Measurements from ENCODE around the gene GNPAT.

Gene GNPAT

GRCh38 chr1:231260351-231260750 is 19.3 kb downstream of the GNPAT start:
- H3K36me3 ChIP-seq (ENCODE audit: control insufficient read depth, insufficient read depth, low read length, severe bottlenecking), result peaks cover 94% of the 10 kb centered on the region

GRCh38 chr1:231264642-231265041 is 23.6 kb downstream of the GNPAT start:
- Histone ChIP-seq H3K27me3 (replicated peaks; ENCODE audit: control insufficient read depth, insufficient read depth, low read length) (no peaks in the 10 kb centered on the region), H3K4me3 (ENCODE audit: low read length) (no peak overlapping the region), H3K9ac (ENCODE audit: low read length) (no peak overlapping the region), H3K9me3 (ENCODE audit: control insufficient read depth, low read length) (peaks cover 51% of the 10 kb centered on the region), H3K36me3 (ENCODE audit: control insufficient read depth, insufficient read depth, low read length, severe bottlenecking) (peaks cover 86% of the 10 kb centered on the region), H3K4me1 (ENCODE audit: control insufficient read depth, insufficient read depth, low read length) (peaks cover 11% of the 10 kb centered on the region)
- DNase-seq (ENCODE audit: low read depth), result no peak

More at GRCh38 chr1:231260351-231260750, 19.3 kb downstream of the GNPAT start:
- H3K4me3 ChIP-seq (ENCODE audit: low read length), result peak overlapping the region; percentile 54
- H3K9me3 ChIP-seq (ENCODE audit: control insufficient read depth, low read length), result peaks cover 87% of the 10 kb centered on the region
- DNase-seq (ENCODE audit: low read depth), result no peak
- H3K9ac ChIP-seq (ENCODE audit: low read length), result no peak overlapping the region
- H3K4me1 ChIP-seq (ENCODE audit: control insufficient read depth, insufficient read depth, low read length), result no peaks in the 10 kb centered on the region
- no peaks in the 10 kb centered on the region for H3K27me3 ChIP-seq (replicated peaks; ENCODE audit: control insufficient read depth, insufficient read depth, low read length)

DNA sequence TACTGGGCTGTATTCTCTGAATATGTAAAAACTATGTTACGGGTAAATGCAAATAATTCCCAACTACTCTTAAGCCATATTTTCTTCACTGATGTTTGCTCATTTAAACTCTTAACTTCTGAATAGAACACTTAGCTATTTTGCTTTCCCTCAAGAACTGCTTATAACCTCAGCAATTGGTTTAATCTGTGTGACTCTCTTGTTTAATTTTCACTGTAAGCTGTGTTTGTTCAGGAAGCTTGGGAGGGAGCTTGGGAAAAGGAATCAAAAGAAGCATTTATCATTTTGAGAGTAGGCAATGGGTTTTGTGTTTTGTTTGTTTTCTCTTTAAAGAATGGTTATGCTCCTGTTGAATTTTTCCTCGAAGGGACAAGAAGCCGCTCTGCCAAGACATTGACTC is 24.4 kb downstream of the GNPAT start:
- no peaks in the 10 kb centered on the region for H3K27me3 ChIP-seq (replicated peaks; ENCODE audit: control insufficient read depth, insufficient read depth, low read length)
- H3K4me3 ChIP-seq (ENCODE audit: low read length), result no peak overlapping the region
- peaks cover 44% of the 10 kb centered on the region for H3K9me3 ChIP-seq (ENCODE audit: control insufficient read depth, low read length)
- H3K36me3 ChIP-seq (ENCODE audit: control insufficient read depth, insufficient read depth, low read length, severe bottlenecking), result peaks cover 86% of the 10 kb centered on the region
- DNase-seq (ENCODE audit: low read depth), result no peak
- H3K9ac ChIP-seq (ENCODE audit: low read length), result no peak overlapping the region
- peaks cover 11% of the 10 kb centered on the region for H3K4me1 ChIP-seq (ENCODE audit: control insufficient read depth, insufficient read depth, low read length)

- H3K9me3 ChIP-seq (ENCODE audit: control insufficient read depth, low read length), result peaks cover 29% of the 10 kb centered on the region
- no peaks in the 10 kb centered on the region for H3K27me3 ChIP-seq (replicated peaks; ENCODE audit: control insufficient read depth, insufficient read depth, low read length)
- no peak overlapping the region for H3K4me3 ChIP-seq (ENCODE audit: low read length)
- H3K9ac ChIP-seq (ENCODE audit: low read length), result no peak overlapping the region
- DNase-seq (ENCODE audit: low read depth), result peak; percentile 25
- peaks cover 11% of the 10 kb centered on the region for H3K4me1 ChIP-seq (ENCODE audit: control insufficient read depth, insufficient read depth, low read length)
- H3K36me3 ChIP-seq (ENCODE audit: control insufficient read depth, insufficient read depth, low read length, severe bottlenecking), result peaks cover 83% of the 10 kb centered on the region
These were observed 25.9 kb downstream of the GNPAT start for GRCh38 chr1:231266811-231267322.

DNA sequence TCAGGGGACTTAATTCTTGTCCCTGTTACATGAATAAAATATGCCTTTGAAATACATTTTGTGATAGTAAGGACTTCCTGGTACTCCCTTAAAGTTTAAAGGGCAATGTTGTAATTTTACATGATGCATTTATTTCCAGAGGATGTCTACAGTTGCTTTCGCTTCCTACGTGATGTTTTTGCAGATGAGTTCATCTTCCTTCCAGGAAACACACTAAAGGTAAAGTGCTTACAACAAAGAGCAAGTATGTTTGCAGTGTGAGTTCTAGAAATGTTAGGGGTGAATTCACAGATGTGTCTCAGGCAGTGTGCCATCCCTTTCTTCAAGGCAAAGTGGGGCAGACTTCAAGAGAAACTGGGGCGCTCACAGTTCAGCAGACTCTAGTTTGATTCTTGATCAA is 31.2 kb downstream of the GNPAT start:
- Histone ChIP-seq H3K9me3 (ENCODE audit: control insufficient read depth, low read length) (no peaks in the 10 kb centered on the region), H3K36me3 (ENCODE audit: control insufficient read depth, insufficient read depth, low read length, severe bottlenecking) (peaks cover 76% of the 10 kb centered on the region), H3K27me3 (replicated peaks; ENCODE audit: control insufficient read depth, insufficient read depth, low read length) (no peaks in the 10 kb centered on the region), H3K9ac (ENCODE audit: low read length) (no peak overlapping the region), H3K4me1 (ENCODE audit: control insufficient read depth, insufficient read depth, low read length) (peaks cover under 1% of the 10 kb centered on the region), H3K4me3 (ENCODE audit: low read length) (no peak overlapping the region)
- DNase-seq (ENCODE audit: low read depth), result no peak

GRCh38 chr1:231272880-231273279 is 31.9 kb downstream of the GNPAT start:
- Histone ChIP-seq H3K4me3 (ENCODE audit: low read length) (no peak overlapping the region), H3K9me3 (ENCODE audit: control insufficient read depth, low read length) (no peaks in the 10 kb centered on the region), H3K4me1 (ENCODE audit: control insufficient read depth, insufficient read depth, low read length) (no peaks in the 10 kb centered on the region), H3K27me3 (replicated peaks; ENCODE audit: control insufficient read depth, insufficient read depth, low read length) (no peaks in the 10 kb centered on the region), H3K9ac (ENCODE audit: low read length) (no peak overlapping the region), H3K36me3 (ENCODE audit: control insufficient read depth, insufficient read depth, low read length, severe bottlenecking) (peaks cover 77% of the 10 kb centered on the region)
- DNase-seq (ENCODE audit: low read depth), result peak; percentile 13

- DNase-seq (ENCODE audit: low read depth), result no peak
- Histone ChIP-seq H3K9ac (ENCODE audit: low read length) (no peak overlapping the region), H3K9me3 (ENCODE audit: control insufficient read depth, low read length) (no peaks in the 10 kb centered on the region), H3K4me1 (ENCODE audit: control insufficient read depth, insufficient read depth, low read length) (no peaks in the 10 kb centered on the region), H3K4me3 (ENCODE audit: low read length) (no peak overlapping the region), H3K27me3 (replicated peaks; ENCODE audit: control insufficient read depth, insufficient read depth, low read length) (no peaks in the 10 kb centered on the region), H3K36me3 (ENCODE audit: control insufficient read depth, insufficient read depth, low read length, severe bottlenecking) (peaks cover 70% of the 10 kb centered on the region)
These were observed 33.3 kb downstream of the GNPAT start for GRCh38 chr1:231274119-231274825.

DNA sequence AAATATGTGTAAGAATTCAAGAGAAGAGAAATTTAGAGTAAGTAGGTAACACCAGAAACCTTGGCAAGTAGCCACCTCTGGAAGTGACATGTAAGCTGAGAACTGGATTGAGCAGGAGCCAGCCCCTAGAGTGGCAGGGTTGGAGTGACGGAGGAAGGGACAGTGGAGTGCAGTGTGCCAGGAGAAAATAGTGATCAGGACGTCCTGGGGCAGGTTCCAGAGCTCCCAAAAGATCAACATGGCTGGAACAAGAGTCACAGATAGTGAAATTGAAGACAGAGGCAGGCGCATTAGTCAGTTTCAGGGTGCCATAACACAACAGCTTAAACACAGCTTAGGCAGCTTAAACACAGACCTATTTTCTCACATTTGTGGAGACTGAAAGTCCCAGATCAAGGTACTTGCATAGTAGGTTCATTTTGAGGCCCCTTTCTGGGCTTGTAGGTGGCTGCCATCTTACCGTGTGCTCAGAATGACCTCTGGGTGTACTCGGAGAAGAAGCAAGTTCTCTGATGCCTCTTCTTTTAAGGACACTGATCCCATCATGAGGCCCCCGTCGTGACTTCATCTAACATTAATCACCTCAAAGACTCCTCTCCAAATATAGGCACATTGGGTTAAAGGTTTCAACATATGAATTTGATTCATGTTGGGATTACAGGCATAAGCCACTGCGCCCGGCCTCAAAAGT is 37.2 kb downstream of the GNPAT start:
- H3K9ac ChIP-seq (ENCODE audit: low read length), result no peak overlapping the region
- no peaks in the 10 kb centered on the region for H3K4me1 ChIP-seq (ENCODE audit: control insufficient read depth, insufficient read depth, low read length)
- no peak overlapping the region for H3K4me3 ChIP-seq (ENCODE audit: low read length)
- H3K9me3 ChIP-seq (ENCODE audit: control insufficient read depth, low read length), result no peaks in the 10 kb centered on the region
- H3K27me3 ChIP-seq (replicated peaks; ENCODE audit: control insufficient read depth, insufficient read depth, low read length), result no peaks in the 10 kb centered on the region
- DNase-seq (ENCODE audit: low read depth), result peak; percentile 4
- H3K36me3 ChIP-seq (ENCODE audit: control insufficient read depth, insufficient read depth, low read length, severe bottlenecking), result peaks cover 44% of the 10 kb centered on the region

- Histone ChIP-seq H3K4me3 (ENCODE audit: low read length) (no peak overlapping the region), H3K9me3 (ENCODE audit: control insufficient read depth, low read length) (no peaks in the 10 kb centered on the region), H3K9ac (ENCODE audit: low read length) (no peak overlapping the region), H3K4me1 (ENCODE audit: control insufficient read depth, insufficient read depth, low read length) (no peaks in the 10 kb centered on the region), H3K36me3 (ENCODE audit: control insufficient read depth, insufficient read depth, low read length, severe bottlenecking) (peaks cover 38% of the 10 kb centered on the region), H3K27me3 (replicated peaks; ENCODE audit: control insufficient read depth, insufficient read depth, low read length) (no peaks in the 10 kb centered on the region)
- DNase-seq (ENCODE audit: low read depth), result peak; percentile 4
These were observed 38.1 kb downstream of the GNPAT start for GRCh38 chr1:231279081-231279480.

- Histone ChIP-seq H3K9ac (ENCODE audit: low read length) (no peak overlapping the region), H3K36me3 (ENCODE audit: control insufficient read depth, insufficient read depth, low read length, severe bottlenecking) (peaks cover 32% of the 10 kb centered on the region), H3K9me3 (ENCODE audit: control insufficient read depth, low read length) (no peaks in the 10 kb centered on the region), H3K4me3 (ENCODE audit: low read length) (no peak overlapping the region), H3K27me3 (replicated peaks; ENCODE audit: control insufficient read depth, insufficient read depth, low read length) (no peaks in the 10 kb centered on the region), H3K4me1 (ENCODE audit: control insufficient read depth, insufficient read depth, low read length) (no peaks in the 10 kb centered on the region)
- DNase-seq (ENCODE audit: low read depth), result no peak
These were observed 38.7 kb downstream of the GNPAT start for GRCh38 chr1:231279683-231280082.

GRCh38 chr1:231284441-231284840 is 43.4 kb downstream of the GNPAT start:
- no peaks in the 10 kb centered on the region for H3K27me3 ChIP-seq (replicated peaks; ENCODE audit: control insufficient read depth, insufficient read depth, low read length)
- H3K4me1 ChIP-seq (ENCODE audit: control insufficient read depth, insufficient read depth, low read length), result no peaks in the 10 kb centered on the region
- H3K36me3 ChIP-seq (ENCODE audit: control insufficient read depth, insufficient read depth, low read length, severe bottlenecking), result no peaks in the 10 kb centered on the region
- no peak for DNase-seq (ENCODE audit: low read depth)
- H3K4me3 ChIP-seq (ENCODE audit: low read length), result no peak overlapping the region
- H3K9me3 ChIP-seq (ENCODE audit: control insufficient read depth, low read length), result no peaks in the 10 kb centered on the region
- H3K9ac ChIP-seq (ENCODE audit: low read length), result no peak overlapping the region
